Inferior parietal cortex (tissue), 1 donor: ENCODE measurements around the gene TNFRSF19.
"Not testable (repeated sequence)": the region's sequence is repeated elsewhere in the genome, so short reads cannot be mapped to it uniquely, and the experiment has no call there.

Experiments
- DNase-seq: peaks from one replicate; pipeline ENCODE4 v3.0.0-alpha.2; 2016; ENCODE audit errors: extremely low spot score

The TNFRSF19 gene

DNA sequence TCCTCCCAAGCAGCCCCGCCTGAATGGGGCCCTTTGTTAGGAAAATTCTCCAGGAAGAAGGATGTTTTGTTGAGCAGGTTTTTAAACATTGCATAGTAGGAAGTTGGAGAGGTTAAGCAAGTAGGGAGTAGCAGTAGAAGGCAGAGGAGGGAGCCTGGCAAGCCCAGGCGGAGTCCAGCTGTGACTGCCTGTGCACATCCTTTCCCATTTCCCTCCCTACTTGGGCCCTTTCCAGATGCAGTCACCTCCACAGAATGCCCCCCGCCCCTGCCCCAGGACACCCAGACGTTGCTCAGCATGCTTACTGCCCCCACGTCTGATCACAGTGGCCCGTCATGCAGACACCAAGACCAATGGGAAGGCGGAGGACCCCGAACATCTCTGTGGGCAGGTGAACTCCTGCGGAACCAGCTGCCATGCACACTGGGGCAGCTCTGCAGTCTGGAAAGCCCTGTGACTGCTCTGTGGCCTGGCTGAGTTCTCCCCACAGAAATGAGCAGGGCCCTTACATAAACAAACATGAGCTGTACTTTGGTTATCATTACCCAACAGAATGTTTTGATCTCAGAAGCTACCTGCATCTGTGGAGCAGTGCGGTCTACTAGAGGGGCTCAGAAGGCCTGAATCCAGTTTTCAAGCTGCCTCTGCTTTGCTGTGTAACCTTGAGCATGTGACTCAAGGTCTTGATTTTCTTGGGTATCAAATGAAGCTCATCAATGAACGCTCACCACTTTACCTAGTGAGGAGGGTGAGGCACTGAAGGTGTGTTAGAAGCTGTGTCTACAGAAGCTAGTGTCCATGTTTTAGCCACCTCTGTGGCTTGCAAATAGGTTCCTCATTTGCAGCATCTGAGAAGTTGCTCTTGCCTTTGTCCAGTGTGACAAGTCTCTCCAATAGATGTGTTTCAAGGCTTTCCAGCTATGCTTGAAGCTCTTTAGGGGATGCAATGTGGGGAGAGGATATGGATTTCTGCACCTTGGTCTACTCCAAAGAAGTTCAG lies 84.2 kb downstream of the TNFRSF19 start:
- DNase-seq = no peak

DNA sequence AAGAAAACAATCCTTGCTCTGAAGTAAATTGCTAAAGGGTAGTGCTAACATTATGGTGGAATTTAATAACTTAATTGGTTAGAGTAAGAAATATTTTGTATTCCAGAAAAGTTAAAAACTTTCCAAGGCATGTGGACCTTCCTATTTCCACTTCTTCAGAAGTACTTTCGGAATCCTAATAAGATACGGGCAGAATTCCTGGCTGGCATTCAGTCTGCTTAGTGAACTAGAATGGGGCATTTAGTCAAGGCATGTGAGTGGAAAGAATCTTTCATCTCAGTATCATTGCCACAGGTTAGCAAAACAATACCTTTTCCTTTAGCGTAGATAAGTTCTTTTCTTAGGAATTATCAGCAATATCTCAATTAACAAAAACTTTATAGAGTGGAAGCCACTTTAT lies 85.1 kb downstream of the TNFRSF19 start:
- DNase-seq = no peak

DNA sequence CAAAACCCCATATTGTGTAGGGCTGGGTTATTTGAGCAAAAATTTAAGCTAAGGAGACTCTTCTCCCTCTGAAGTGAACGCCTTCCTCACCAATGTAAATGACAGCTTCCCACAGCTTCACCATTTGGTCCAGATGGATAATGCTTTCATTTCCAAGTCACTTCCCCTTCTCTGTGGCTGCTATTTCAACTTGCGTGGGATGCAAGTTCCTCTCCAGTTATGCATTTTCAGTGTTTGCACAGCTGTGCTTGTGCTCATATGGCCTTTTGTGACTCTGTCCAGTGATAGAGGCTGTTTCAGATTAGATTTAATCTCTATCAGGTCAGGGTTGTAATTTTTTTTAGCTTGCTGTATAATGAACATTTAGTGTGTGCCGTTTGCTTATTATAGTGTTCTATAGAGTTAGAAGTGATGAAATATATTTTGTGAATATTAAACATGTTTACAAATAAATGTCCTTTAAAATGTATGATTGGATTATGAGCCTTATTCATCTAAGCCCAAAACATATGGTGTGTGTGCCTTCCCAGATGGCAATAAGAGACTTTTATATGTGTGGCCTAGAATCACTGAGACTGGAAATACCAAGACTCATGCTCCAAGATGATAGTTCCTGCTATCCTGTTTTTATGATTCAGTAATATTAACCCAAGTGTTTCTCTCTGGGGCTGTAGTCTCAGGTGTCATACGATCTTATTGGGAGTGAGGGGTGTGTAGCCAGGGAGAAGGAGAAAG lies 86.6 kb downstream of the TNFRSF19 start:
- peak; percentile 38 for DNase-seq

DNA sequence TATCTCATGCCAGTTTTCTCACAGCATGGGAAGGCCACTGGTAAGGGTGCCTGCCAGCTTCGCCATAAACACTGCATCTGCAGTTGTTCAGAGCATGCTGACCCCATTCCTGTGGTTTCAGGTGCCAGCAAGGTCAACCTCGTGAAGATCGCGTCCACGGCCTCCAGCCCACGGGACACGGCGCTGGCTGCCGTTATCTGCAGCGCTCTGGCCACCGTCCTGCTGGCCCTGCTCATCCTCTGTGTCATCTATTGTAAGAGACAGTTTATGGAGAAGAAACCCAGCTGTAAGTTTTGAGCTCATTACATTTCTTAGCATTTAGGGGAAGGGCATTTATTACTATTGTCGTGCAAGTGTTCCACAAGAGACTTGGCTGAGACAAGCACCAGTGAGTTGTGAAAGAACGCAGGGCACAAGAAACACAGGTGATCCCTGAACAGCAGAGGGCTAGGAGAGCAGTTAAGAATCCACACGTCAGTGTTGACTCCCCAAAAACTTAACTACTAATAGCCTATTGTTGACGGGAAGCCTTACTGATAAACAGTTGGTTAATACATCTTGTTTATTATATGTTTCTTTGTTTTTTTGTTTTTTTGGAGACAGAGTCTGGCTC lies 88.8 kb downstream of the TNFRSF19 start:
- no peak for DNase-seq

DNA sequence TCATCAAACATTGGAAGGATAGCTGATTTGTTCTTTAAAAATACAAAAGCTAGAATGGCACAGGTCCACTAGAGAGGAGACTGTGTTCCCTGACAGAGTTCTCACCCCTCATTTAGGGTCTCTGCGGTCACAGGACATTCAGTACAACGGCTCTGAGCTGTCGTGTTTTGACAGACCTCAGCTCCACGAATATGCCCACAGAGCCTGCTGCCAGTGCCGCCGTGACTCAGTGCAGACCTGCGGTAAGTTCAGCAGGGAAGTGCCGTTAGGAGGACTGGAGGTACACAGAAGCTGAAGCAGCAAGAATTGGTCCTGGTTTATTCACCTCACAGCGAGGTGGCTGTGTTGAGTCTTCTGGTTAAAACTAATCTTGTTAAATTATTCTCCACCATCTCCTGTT lies 90.0 kb downstream of the TNFRSF19 start:
- no peak for DNase-seq

DNA sequence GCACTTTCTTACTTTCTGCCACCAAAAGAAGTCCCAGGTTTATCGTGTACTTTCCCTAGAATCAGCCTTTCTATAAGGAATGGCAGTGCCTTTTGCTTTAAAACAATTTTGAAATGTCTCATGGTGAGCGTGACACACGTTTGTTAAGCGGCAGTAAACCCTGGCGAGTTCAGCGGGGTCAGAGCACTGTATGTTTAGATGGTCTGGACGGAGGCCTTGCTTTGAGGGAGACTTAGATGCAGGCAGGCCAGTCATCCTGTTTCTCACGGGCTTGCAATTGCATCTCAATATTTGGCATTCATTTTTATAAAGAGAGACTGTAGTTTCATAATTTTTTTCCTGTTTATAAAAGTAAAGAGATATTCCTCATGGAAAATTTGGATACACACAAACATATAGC lies 96.4 kb downstream of the TNFRSF19 start:
- DNase-seq = no peak

DNA sequence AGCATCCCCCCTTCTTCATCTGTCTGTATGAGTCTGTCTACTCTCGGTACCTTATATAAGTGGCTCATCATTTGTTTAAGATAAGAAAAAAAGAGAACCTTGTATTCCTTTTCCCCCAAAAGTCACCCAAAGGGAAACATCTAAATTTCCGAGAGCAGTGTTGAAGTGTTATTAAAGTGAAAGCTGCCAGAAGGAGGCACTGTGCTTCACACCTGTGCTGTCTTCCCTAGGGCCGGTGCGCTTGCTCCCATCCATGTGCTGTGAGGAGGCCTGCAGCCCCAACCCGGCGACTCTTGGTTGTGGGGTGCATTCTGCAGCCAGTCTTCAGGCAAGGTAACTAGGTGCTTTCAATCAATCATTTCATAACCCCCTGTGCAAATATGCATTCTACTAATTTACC lies 97.5 kb downstream of the TNFRSF19 start:
- no peak for DNase-seq

DNA sequence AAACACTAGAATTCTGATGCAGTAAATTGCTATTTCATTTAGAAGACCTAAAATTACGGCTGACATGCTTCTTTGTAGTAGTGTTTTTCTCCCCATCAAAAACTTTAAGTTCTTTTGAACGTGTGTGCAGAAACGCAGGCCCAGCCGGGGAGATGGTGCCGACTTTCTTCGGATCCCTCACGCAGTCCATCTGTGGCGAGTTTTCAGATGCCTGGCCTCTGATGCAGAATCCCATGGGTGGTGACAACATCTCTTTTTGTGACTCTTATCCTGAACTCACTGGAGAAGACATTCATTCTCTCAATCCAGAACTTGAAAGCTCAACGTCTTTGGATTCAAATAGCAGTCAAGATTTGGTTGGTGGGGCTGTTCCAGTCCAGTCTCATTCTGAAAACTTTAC lies 98.3 kb downstream of the TNFRSF19 start:
- DNase-seq = no peak

DNA sequence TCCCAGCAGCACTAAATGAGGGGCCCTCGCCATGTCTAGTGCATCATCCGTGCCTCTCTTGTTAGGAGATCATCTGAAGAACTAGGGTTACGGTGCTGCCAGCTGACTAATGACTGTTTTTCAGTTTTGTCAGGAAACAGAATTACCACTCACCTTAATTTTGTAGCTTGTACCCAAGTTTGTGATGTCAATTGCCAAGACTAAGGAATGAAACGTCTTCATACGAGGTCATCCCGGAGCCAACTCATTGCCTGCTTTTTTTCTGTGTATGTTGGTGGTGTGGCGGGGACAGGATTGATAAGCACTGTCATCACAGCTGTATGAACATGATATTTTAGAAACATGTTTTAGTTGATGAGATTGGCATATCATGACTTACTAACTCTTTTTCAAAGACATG lies 100.6 kb downstream of the TNFRSF19 start:
- no peak for DNase-seq

DNA sequence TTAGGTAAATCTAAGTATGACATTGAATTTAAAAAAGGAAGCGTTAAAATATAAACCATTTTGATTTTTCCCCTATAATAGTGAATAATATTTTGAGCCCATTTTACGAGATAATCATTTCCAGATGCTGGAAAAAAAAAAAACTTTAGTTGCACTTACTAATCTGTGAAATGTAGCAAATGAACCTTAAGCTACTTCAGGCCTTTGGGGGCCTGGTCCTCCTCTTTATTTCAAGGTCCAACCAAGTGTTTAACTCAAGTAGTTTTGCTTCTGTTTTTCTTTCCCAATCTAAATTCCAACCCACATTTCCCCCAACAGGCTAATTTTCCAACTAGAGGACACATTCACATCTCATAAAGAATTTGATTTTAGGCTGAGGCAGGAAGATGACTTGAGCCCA lies 101.2 kb downstream of the TNFRSF19 start:
- DNase-seq = no peak

DNA sequence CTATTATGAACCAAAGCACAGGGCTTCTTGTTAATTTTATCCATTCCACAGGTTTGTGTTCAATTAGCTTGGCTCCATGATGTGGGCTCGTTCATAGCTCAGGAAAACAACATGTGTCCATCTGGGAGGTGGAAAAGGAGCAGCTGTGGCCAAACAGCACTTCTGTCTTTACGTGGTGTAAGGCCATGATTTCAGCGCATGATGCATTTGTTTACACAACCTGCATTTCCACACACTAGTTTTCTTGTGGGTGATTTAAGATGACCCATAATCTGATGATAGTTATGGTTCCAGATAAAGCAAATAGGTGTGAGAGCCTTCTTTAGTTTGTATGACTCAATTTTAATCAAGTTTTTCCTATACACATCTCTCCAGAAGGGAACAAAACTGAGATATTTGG lies 101.7 kb downstream of the TNFRSF19 start:
- DNase-seq = no peak

DNA sequence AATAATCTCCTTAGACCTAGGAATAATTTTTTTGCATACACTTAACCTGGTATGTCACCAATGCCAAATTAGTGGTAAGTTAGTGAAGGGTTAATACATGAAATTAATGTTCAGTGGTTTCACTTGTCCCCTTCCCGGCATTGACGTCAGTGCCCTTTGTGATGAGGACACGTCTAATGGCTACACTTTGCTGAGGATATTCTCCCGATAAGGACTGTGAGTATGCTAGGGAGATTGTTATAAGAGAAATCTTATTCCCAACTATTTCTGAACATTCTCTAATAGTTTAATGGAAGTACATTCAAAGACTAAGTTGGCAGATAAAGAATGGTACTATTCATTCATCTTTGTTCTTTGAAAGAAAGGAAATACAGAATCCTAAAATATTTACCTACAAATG lies 102.4 kb downstream of the TNFRSF19 start:
- DNase-seq = no peak

DNA sequence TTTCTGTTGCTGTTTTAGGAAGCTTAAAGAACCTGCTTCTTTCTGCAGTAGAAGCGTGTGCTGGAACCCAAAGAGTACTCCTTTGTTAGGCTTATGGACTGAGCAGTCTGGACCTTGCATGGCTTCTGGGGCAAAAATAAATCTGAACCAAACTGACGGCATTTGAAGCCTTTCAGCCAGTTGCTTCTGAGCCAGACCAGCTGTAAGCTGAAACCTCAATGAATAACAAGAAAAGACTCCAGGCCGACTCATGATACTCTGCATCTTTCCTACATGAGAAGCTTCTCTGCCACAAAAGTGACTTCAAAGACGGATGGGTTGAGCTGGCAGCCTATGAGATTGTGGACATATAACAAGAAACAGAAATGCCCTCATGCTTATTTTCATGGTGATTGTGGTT lies 103.1 kb downstream of the TNFRSF19 start:
- DNase-seq = peak; percentile 11

DNA sequence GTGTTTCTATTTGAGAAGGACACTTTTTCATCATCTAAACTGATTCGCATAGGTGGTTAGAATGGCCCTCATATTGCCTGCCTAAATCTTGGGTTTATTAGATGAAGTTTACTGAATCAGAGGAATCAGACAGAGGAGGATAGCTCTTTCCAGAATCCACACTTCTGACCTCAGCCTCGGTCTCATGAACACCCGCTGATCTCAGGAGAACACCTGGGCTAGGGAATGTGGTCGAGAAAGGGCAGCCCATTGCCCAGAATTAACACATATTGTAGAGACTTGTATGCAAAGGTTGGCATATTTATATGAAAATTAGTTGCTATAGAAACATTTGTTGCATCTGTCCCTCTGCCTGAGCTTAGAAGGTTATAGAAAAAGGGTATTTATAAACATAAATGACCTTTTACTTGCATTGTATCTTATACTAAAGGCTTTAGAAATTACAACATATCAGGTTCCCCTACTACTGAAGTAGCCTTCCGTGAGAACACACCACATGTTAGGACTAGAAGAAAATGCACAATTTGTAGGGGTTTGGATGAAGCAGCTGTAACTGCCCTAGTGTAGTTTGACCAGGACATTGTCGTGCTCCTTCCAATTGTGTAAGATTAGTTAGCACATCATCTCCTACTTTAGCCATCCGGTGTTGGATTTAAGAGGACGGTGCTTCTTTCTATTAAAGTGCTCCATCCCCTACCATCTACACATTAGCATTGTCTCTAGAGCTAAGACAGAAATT lies 103.8 kb downstream of the TNFRSF19 start:
- no peak for DNase-seq

DNA sequence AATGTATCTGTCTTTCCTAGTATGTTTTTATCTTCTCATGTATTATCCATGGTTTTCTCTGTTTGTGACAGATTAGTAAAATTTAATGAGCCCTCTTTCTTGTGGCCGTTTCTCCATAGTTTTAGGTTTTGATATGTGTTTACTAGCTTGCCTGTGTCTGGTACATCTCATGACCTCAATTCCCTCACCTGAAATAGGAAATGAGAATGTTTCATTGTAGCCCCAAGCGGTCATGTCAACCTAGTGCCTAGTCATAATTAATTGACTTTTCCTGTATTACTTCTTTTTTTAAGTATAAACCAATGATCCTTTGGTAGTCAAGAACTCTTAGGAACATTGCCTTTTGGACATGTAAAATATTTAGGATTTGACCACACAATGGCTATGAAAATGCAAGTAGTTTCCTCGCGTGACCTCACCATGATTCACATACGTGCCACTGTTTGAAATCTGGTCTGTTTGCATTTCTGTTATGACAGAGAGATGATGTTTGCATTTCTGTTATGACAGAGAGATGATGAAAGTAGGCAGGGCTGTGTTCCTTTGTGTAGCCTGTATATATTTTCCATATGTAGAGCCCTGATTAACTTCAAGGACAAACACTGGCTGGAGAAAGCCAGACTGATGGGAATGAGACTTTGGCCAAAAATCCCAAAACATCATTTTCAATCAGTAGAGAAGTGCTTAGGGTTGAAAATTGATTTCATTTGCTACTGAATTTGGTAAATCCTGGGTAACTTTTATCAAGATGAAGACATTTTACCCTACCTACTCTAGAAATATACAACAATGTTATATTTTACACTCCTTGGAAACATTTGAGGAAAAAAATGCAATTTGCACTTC lies 104.8 kb downstream of the TNFRSF19 start:
- DNase-seq = no peak

DNA sequence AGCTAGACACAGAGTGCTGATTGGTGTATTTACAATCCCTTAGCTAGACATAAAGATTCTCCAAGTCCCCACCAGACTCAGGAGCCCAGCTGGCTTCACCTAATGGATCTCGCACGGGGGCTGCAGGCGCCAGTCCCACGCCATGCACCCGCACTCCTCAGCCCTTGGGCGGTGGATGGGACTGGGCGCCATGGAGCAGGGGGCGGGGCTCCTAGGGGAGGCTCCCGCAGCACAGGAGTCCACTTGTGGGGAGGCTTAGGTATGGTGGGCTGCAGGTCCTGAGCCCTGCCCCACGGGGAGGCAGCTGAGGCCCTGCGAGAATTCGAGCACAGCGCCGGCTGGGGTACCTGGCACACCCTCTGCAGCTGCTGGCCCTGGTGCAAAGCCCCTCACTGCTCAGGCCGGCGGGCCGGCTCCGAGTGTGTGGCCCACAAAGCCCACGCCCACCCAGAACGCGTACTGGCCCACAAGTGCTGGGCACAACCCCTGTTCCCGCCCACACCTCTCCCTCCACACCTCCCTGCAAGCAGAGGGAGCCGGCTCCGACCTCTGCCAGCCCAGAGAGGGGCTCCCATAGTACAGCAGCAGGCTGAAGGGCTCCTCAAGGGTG lies 107.6 kb downstream of the TNFRSF19 start:
- DNase-seq = not testable (repeated sequence)

DNA sequence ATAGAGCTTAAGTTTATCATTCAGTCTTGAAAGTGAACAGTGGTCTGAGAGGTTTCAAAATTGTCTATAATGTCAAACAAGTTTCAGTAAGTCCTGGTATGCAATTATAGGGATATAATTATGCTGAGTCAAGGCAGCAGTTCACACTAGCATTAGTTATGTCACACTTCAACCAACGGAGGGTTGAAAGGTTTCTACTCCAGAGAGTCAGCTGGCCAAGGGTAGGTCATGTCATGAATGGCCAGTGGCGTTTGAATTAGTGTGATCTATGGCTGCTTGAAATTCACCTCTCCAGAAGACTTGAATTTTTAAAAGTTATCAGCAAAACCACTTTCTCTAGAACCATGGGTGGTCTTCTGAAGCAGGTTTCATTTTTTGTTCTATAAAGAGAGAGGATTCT lies 108.6 kb downstream of the TNFRSF19 start:
- DNase-seq = no peak

DNA sequence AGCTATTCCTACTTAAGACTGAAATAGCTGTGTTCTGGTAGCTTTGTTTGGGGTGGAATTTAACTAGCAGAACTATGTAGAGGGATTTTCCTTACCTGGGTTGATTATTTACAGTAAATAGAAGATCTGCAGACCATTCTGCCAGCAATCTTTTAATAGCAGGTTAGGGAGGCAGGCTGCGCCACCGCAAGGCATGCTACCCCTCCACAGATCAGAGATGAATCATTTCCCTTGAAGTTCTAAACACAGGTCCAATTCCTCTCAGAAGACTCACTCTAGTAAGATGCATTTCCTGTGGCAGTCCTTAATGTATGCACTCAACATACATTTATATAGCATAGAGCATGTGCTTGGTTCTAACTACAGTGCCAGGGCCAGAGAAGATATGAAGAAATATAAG lies 109.0 kb downstream of the TNFRSF19 start:
- no peak for DNase-seq

DNA sequence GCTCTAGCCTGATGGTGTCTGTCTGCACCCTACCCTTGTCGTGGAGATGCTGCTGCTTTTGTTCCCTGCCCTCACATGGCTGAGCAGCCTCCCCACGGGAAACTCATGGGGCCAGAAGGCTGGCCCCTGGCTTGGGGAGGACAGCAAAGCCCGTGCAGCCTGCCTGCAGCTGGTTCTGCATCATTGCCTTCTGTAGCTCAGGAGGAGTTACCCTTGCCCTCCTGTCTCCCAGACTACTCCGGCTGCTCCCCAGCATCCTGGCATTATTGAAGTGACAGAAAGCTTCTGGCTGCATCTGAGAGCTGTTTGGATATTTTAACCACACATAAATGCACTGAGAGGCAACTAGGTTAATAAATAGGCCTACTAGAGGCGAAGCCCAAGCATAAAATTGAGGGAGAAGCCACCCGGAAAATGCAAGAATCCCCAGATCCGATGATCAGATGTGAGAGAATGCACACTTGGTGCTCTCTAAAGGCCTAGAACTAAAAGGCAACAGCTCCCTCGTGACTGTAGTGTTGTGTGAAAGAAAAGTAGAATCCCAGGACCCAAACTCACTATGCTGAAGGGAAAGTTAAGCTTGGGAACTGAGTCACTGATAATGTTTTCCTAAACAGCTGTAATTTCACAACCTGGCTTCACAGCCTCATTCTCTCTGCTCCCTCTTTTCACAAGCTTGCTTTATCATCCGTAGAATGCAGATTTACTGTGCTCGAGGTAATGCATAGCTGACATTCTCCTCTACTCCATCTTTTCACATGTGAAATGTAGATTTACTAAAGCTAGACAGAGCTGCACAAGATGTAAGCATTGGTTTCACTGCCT lies 110.8 kb downstream of the TNFRSF19 start:
- DNase-seq = no peak

DNA sequence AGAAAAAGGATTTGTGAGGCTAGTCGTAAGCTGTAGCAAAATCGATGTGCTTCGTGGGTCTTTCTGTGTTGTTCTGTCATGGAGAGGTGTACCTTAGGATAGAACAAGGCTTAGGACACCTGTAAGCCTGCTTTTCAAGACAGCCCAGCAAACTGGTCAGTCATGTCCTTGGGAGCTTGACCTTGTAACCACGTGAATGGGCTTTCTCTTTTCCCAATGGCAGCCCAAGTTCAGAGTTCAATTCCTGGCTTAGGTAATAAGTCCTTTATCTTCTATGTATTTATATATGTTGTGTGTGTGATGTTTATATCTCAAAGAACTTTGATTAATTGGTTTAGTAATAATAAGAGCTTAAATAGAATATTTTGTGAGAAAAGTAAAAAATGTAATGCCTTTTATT lies 112.9 kb downstream of the TNFRSF19 start:
- DNase-seq = no peak
